Measurements from ENCODE around the gene RAPGEF1.
"Not testable (repeated sequence)": the region's sequence is repeated elsewhere in the genome, so short reads cannot be mapped to it uniquely, and the experiment has no call there.

- not testable (repeated sequence) for TF ChIP-seq ZNF335 (tag by site-specific recombination; conservative IDR thresholded peaks at IDR 0.05); ZNF302 (tag by site-specific recombination; IDR thresholded peaks at IDR 0.05; ENCODE audit: low read depth)
- TF ChIP-seq, protein P1, sequence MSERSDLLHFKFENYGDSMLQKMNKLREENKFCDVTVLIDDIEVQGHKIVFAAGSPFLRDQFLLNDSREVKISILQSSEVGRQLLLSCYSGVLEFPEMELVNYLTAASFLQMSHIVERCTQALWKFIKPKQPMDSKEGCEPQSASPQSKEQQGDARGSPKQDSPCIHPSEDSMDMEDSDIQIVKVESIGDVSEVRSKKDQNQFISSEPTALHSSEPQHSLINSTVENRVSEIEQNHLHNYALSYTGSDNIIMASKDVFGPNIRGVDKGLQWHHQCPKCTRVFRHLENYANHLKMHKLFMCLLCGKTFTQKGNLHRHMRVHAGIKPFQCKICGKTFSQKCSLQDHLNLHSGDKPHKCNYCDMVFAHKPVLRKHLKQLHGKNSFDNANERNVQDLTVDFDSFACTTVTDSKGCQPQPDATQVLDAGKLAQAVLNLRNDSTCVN (tag by site-specific recombination; optimal IDR thresholded peaks at IDR 0.05): not testable (repeated sequence)
These were observed 56.8 kb downstream of the RAPGEF1 start for GRCh38 chr9:131683094-131683493.
